Measurements from ENCODE around the gene SPATA6. TPM values are rescaled to one million over a fixed set of nuclear protein-coding genes. Genes with fewer than 3 reads are reported as not detected.

The SPATA6 gene
- total and polyA plus RNA-seq, 2 of the 8 experiments (the other 6 are each of a cell fraction or from before 2014, with no cell fraction given), result 2.4 to 17.2 TPM

DNA sequence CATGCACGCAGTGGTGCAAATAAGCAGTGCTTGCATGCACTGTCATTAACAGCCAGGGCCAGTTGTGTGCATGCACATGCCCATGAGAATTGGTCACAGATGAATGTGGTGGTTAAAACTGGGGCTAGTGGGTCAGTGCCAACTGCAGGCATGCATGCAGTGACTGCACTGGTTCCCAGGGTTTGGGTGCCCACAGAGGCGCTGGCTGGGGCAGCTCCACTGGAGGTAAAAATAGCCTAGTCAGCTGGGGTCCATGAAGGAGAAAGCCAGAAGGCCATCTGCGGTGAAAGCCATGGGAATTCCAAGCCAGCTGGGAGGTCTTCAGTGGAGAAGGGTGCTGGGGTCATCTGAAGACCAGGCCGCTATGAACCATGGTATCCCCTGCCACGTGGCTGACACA, 179.3 kb downstream of the SPATA6 start:
- no peak for FAIRE-seq
- POLR2A ChIA-PET (ENCODE audit: partially characterized antibody), result no interaction called here
- H3K9me3 ChIP-seq (ENCODE audit: insufficient read depth in 2 of 2, low read depth in 1 of 2, low read length in 1 of 2), result peaks cover 6 to 8% of the 10 kb centered on the region in 2 experiments; a peak in 2 of 4 replicates
- H3K23me2 ChIP-seq (ENCODE audit: low read depth, low read length), result no peaks in the 10 kb centered on the region
- no peak overlapping the region for H4K8ac ChIP-seq (ENCODE audit: extremely low read depth, insufficient read depth, low read length)
- DNase-seq (ENCODE audit: low read depth in 1 of 2, low spot score in 2 of 2), result no peak
- no peak overlapping the region for H4K91ac ChIP-seq (replicated peaks; ENCODE audit: insufficient read length, low read length)
- CTCF ChIA-PET (ENCODE audit: partially characterized antibody), result interaction anchor here (0.9 to 1.2 kb wide), 3 partner anchors 42 to 207 kb away, joined by 3 read pairs; no protein-coding TSS in a partner anchor
- H3K27me3 ChIP-seq (replicated peaks in 1 of 4; ENCODE audit: control insufficient read depth in 3 of 4, extremely low read depth in 1 of 4, insufficient read depth in 3 of 4, low read length in 3 of 4), result no peaks in the 10 kb centered on the region
- 97% methylated on average over 5 of the region's 5 CpGs; no CpG with 5 or more reads in 1 of the 2 experiments for WGBS, 2 experiments (ENCODE audit: extremely low coverage in 1 of 2, insufficient coverage in 1 of 2, insufficient read length in 1 of 2, insufficient replicate concordance in 2 of 2, low coverage in 1 of 2, low lambda C conversion rate in 2 of 2, missing lambda C conversion rate in 1 of 2)
- H2BK5ac ChIP-seq (ENCODE audit: low read depth, low read length), result no peak overlapping the region
- H3K18ac ChIP-seq (ENCODE audit: extremely low read depth, low read length), result no peak overlapping the region
- H3K79me1 ChIP-seq (ENCODE audit: low read depth, low read length), result no peaks in the 10 kb centered on the region
- H3K79me2 ChIP-seq (ENCODE audit: control insufficient read depth in 1 of 2, insufficient read depth in 2 of 2, low read length in 2 of 2), result no peaks in the 10 kb centered on the region
- H4K20me1 ChIP-seq (replicated peaks in 1 of 2; ENCODE audit: control insufficient read depth in 1 of 2, insufficient read depth in 2 of 2, low read length in 2 of 2), result no peaks in the 10 kb centered on the region
- H3K56ac ChIP-seq (replicated peaks; ENCODE audit: insufficient read length, low read depth, low read length), result no peak overlapping the region
- no peak overlapping the region for H3K4me3 ChIP-seq (ENCODE audit: extremely low read depth in 1 of 4, insufficient read depth in 2 of 4, low read depth in 3 of 4, low read length in 4 of 4)
- H3K27ac ChIP-seq (ENCODE audit: low read depth, low read length), result no peak overlapping the region
- H3K36me3 ChIP-seq (ENCODE audit: control insufficient read depth in 2 of 4, insufficient read depth in 4 of 4, low read length in 3 of 4), result no peaks in the 10 kb centered on the region; a peak in 1 of 8 replicates
- H2BK15ac ChIP-seq (ENCODE audit: low read length), result no peak overlapping the region
- H3K23ac ChIP-seq (ENCODE audit: insufficient read length), result no peak overlapping the region
- H2BK120ac ChIP-seq (replicated peaks; ENCODE audit: low read depth, low read length), result no peak overlapping the region
- no peak overlapping the region for H2AFZ ChIP-seq (ENCODE audit: low read length)
- no peak overlapping the region for H3K14ac ChIP-seq (ENCODE audit: insufficient read length)
- H4K5ac ChIP-seq (ENCODE audit: insufficient read length, low read depth, low read length), result no peak overlapping the region
- no peak overlapping the region for H2AK5ac ChIP-seq (ENCODE audit: low read depth, low read length)
- no peak overlapping the region for H3K4me2 ChIP-seq (ENCODE audit: insufficient read depth in 1 of 2, low read depth in 2 of 2, low read length in 2 of 2)
- no peaks in the 10 kb centered on the region for H3K4me1 ChIP-seq (replicated peaks in 1 of 4; ENCODE audit: control insufficient read depth in 3 of 4, insufficient read depth in 4 of 4, low read length in 3 of 4)
- no peak overlapping the region for H3K9ac ChIP-seq (replicated peaks in 1 of 4; ENCODE audit: extremely low read depth in 1 of 4, low read depth in 3 of 4, low read length in 3 of 4)
- H2BK20ac ChIP-seq (ENCODE audit: low read length), result no peak overlapping the region
- no peak overlapping the region for H2BK12ac ChIP-seq (ENCODE audit: low read depth, low read length)
- H3K4ac ChIP-seq (replicated peaks; ENCODE audit: insufficient read length, low read depth, low read length), result no peak overlapping the region
- TF ChIP-seq KDM4A (IDR thresholded peaks at IDR 0.05; ENCODE audit: low read depth, low read length, severe bottlenecking) (no peak), SIRT6 (IDR thresholded peaks at IDR 0.05; ENCODE audit: low read length) (no peak), TBP (IDR thresholded peaks at IDR 0.05; ENCODE audit: low read depth, low read length) (no peak), SP1 (IDR thresholded peaks at IDR 0.05; ENCODE audit: low read depth, low read length) (no peak), RNF2 (IDR thresholded peaks at IDR 0.05; ENCODE audit: borderline replicate concordance, low read depth, low read length, missing control alignments, poor library complexity, severe bottlenecking) (no peak), NRF1 (IDR thresholded peaks at IDR 0.05; ENCODE audit: low read depth, low read length) (no peak), CHD2 (IDR thresholded peaks at IDR 0.05; ENCODE audit: low read length) (no peak), RFX5 (IDR thresholded peaks at IDR 0.05; ENCODE audit: borderline replicate concordance, low read depth, low read length) (no peak), SP4 (IDR thresholded peaks at IDR 0.05; ENCODE audit: low read length) (no peak), NANOG (IDR thresholded peaks at IDR 0.05; ENCODE audit: insufficient read depth, low read depth, low read length, poor library complexity, severe bottlenecking) (no peak), BRCA1 (IDR thresholded peaks at IDR 0.05; ENCODE audit: low read depth, low read length) (no peak), RXRA (IDR thresholded peaks at IDR 0.05; ENCODE audit: insufficient read depth, low read depth, low read length) (no peak), BCL11A (IDR thresholded peaks at IDR 0.05; ENCODE audit: low read depth in 2 of 2, low read length in 2 of 2) (no peak), CEBPB (IDR thresholded peaks at IDR 0.05; ENCODE audit: low read depth, low read length) (no peak)
- TF ChIP-seq, protein P1, sequence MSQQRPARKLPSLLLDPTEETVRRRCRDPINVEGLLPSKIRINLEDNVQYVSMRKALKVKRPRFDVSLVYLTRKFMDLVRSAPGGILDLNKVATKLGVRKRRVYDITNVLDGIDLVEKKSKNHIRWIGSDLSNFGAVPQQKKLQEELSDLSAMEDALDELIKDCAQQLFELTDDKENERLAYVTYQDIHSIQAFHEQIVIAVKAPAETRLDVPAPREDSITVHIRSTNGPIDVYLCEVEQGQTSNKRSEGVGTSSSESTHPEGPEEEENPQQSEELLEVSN (IDR thresholded peaks at IDR 0.05), result no peak

All from H1 (cell line).